NCI-H128 (cell line): ENCODE results near the gene ERVH48-1.
"Not testable (repeated sequence)": the region's sequence is repeated elsewhere in the genome, so short reads cannot be mapped to it uniquely, and the experiment has no call there.

ENCODE experiments used
- DNase-seq: peaks from one replicate; lab custom pipeline; 2025; ENCODE audit not compliant: unreplicated experiment; lab: John Stamatoyannopoulos, UW

Gene ERVH48-1

DNA sequence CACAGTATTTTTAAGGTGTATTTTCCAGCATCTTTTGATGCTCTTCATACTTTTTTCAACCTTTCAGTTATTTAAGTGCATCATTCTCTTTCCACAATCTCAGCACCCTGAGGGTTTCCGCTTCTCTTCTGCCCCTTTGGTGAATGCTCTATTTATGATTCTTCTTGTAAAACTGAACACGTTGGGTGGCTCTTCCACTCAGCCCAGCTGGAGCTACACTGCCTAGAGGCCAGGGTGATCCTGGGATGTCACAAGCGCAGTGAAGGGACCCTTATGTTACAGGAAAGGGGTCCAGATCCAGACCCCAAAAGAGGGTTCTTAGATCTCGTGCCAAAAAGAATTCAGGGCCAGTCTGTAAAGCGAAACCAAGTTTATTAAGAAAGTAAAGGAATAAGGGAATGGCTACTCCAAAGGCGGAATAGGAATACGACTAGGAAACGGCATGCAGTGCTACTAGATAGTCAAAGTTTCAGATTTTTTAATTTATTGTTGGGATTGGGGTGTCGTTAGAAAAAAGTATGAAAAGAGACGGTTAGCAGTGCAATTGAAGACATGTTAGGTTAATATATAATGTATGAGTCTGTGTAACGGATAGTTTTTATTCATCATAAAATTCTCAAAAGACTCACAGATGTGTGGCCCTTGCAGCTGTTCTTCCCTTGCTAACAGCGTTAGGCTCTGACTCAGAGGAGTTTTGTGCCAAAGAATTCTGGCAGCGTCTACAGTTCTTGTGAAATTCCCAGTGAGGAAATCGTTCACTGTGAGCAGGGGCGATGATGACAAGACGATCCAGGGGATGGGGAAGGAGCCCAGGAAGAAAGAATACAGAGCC is 14.4 kb upstream of the ERVH48-1 start:
- no peak for DNase-seq

- DNase-seq = not testable (repeated sequence)
Observed at GRCh38 chr21:42938606-42938995, 13.2 kb upstream of the ERVH48-1 start.

GRCh38 chr21:42937960-42938605 is 12.7 kb upstream of the ERVH48-1 start:
- no peak for DNase-seq

DNA sequence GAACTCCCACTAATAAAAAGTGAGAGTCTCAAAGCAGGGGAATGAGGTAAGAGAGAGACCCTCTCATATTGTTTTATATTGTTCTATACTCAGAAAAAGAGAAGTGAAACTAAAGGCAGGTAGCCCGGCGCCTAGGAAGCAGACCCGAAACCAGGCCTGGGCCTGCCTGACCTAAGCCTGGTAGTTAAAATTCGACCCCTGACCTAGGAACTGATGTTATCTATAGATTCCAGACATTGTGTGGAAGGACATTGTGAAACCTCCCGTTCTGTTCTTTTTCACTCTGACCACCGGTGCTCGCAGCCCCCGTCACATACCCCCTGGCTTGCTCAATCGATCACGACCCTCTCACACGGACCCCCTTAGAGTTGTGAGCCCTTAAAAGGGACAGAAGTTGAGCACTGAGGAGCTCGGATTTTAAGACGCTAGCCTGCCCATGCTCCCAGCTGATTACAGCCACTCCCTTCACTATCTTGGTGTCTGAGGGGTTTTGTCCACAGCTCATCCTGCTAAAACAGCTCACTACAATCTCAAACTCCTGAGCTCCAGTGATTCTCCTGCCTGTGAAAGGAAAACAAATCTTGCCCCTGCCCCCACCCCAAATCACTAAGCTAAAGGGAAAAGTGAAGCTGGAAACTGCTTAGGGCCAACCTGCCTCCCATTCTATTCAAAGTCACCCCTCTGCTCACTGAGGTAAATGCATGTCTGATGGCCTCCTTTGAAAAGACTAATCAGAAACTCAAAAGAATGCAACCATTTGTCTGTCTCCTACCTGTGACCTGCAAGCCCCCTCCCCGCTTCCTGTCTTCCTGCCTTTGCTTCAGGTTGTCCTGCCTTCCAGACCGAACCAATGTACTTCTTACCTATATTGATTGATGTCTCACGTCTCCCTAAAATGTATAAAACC is 11.9 kb upstream of the ERVH48-1 start:
- DNase-seq = not testable (repeated sequence)

GRCh38 chr21:42936360-42936759 is 10.9 kb upstream of the ERVH48-1 start:
- not testable (repeated sequence) for DNase-seq

DNA sequence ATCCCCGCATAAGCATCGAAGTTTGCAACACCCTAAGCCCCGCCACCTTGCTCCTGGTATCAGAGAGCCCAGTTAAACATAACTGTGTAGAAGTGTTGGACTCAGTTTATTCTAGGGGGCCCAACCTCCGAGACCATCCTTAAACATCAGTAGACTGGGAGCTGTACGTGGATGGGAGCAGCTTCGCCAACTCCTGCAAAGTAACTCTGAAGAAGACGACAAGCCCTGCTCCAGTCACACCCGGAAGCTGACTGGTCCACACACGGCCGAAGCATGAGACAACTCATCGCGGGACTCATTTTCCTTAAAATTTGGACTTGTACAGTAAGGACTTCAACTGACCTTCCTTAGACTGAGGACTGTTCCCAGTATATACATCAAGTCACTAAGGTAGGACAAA is 8.5 kb upstream of the ERVH48-1 start:
- not testable (repeated sequence) for DNase-seq

GRCh38 chr21:42933137-42933970 is 7.9 kb upstream of the ERVH48-1 start:
- not testable (repeated sequence) for DNase-seq

DNA sequence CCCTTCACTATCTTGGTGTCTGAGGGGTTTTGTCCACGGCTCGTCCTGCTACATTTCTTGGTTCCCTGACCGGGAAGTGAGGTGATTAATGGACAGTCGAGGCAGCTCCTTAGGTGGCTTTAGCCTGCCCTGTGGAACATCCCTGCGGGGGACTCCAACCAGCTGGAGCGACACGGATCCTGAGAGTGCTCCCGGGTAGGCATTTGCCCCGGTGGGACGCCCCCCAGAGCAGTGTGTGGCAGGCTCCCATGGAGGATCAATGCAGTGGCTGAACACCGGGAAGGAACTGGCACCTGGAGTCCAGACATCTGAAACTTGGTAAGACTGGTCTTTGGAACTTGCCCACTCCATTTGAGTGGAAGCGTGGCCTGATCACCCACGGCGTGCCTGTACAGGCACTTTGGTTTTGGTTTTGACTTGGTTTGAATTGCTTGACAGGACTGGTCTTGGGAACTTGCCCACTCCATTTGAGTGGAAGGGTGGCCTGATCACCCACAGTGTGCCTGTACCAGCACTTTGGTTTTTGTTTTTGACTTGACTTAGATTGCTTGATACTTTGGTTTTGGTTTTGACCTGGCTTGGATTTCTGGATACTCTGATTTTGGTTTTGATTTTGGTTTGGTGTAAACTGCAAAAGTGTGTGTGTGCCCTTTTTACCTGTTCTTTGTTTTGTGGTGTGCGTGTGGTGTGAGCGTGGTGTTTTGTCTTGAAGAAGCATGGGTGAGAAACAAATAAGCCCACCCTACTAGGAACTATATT is 7.1 kb upstream of the ERVH48-1 start:
- DNase-seq = not testable (repeated sequence)

GRCh38 chr21:42931560-42932235 is 6.3 kb upstream of the ERVH48-1 start:
- no peak for DNase-seq

DNA sequence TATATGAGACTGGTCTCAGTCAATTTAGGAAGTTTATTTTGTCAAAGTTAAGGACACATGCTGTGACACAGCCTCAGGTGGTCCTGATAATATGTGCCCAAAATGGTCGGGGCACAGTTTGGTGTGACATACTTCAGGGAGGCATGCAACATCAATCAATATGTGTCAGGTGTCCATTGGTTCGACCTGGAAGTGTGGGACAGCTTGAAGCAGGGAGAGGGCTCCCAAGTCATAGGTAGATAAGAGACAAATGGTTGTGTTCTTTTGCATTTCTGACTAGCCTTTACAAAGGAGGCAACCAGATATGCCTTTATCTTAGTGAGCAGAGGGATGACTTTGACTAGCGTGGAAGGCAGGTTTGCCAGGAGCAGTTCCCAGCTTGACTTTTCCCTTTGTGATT is 4.5 kb upstream of the ERVH48-1 start:
- no peak for DNase-seq

DNA sequence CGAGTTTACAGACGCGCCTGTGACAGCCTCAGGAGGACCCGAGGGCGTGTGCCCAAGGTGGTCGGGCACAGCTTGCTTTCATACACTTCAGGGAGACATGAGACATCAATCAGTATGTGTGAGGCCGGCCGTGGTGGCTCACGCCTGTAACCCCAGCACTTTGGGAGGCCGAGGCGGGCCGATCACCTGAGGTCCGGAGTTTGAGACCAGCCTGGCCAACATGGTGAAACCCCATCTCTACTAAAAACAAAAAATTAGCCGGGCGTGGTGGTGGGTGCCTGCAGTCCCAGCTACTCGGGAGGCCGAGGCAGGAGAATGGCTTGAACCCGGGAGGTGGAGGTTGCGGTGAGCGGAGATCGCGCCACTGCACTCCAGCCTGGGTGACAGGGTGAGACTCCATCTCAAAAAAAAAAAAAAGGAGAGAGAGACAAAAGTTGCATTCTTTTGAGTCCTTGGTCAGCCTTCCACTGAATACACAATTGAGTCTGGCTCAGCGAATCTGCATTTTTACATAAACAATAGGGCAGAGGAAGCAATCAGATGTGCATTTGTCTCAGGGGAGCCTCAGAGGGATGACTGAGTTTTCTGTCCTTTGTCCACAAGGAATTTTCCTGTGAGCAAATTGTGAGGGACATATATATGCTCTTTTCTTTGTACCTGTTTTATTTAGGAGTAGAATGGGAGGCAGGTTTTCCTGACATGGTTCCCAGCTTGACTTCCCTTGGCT is 2.2 kb upstream of the ERVH48-1 start:
- DNase-seq = not testable (repeated sequence)

GRCh38 chr21:42924433-42924751 is 1.0 kb downstream of the ERVH48-1 start:
- DNase-seq = no peak

DNA sequence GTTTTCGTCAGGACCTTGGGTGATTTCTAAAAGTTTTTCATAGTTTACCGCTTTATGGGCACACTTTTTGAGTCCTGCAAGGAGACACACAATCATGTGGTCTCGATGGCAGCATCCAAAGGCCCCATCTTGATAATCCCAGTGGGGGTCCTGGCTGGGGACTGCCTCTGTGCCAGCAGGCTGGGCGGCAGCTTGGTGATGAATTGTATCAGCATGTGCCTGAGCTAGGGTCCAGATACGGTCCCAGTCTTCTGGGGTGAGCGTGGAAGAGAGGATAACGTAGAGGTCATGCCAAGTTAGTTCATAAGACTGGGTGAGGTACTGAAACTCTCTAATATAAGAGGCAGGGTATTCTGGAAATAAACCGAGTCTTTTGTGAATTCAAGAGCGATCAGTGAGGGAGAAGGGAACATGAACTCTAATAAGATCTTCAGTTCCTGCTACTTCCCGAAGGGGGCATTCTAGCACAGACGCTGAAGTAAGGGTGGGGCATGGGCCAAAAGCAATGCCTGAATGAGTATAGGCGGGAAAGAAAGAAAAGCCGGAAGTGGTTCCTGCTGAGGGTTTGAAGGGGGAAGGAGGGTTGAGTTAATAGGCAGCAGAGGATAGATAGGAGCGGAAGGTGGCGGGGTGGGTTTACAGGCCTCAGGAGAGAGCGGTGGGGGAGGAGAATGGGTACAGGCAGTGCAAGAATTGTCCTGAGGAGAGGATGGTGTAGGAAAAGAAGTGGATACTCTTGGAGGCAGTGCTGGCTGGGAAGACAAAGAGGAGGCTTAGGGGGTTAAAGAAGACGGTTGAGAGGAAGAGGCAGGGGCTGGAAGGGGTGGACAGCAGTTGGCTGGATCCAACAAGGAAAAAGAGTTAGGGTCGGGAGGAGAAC is 1.6 kb downstream of the ERVH48-1 start:
- peak; percentile 81 for DNase-seq

DNA sequence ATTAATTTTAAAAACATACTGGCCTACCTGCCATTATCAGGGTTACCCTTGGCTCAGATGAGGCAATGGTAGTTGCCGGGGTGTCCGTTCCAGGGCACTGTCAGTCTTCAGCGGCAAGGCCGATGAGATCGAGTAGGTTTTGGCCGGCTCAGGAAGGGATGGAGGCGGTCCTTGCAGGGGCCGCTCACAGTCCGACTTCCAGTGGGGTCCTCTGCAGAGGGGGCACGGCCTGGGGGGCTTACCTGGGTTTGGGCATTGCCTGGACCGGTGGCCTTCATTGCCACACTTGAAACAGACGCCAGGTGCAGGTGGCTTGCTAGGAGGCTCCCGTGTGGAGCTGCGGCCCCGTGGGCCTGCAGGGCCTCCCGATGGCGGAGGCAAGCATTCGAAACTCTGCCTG is 2.5 kb downstream of the ERVH48-1 start:
- DNase-seq = no peak

DNA sequence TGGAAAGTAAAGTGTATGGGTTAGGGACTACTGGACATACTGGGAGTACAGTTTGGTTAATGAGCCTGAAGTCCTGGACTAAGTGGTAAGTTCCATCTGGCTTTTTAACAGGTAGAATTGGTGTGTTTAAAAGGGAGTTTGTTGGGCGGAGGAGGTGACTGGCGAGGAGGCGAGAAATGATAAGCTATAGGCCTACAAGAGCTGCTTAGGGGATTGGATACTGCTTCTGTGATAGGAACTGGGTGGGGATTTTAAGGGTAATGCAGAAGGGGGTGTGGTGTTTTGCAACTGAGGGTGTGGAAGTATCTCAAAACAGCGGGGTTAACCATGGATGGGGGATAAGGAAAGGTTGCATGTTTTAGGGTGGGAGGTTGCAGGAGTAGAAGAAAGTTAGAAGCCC is 3.5 kb downstream of the ERVH48-1 start:
- no peak for DNase-seq

- DNase-seq = no peak
Observed at GRCh38 chr21:42918291-42918690, 7.1 kb downstream of the ERVH48-1 start.

GRCh38 chr21:42913476-42913875 is 12.0 kb downstream of the ERVH48-1 start:
- DNase-seq = no peak

DNA sequence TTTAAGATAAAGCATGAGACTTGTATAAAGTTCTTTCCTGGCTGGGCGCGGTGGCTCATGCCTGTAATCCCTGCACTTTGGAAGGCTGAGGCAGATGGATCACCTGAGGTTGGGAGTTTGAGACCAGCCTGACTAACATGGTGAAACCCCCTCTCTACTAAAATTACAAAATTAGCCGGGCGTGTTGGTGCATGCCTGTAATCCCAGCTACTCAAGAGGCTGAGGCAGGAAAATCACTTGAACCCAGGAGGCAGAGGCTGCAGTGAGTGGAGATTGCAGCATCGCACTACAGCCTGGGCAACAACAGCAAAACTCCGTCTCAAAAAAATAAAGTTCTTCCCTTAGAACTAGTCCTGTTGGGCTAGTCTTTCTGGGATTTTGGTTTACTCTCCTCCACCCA is 13.5 kb downstream of the ERVH48-1 start:
- not testable (repeated sequence) for DNase-seq
